Memory B cell (primary cell): ENCODE results near the gene RCOR2.
"Not testable (repeated sequence)": the region's sequence is repeated elsewhere in the genome, so short reads cannot be mapped to it uniquely, and the experiment has no call there.

Experiments
- ATAC-seq: fragments of 150-1000 bp; cut with Tn5 transposase; 2 replicates; pipeline ENCODE4 v1.10.0; 2021; ENCODE audit warnings: low read depth, mild to moderate bottlenecking, moderate library complexity
- DNase-seq, 2 donors: peaks; one replicate each; pipeline ENCODE4 v3.0.0; 2022; ENCODE audit warnings: low spot score in 2 of 2
- H3K27ac Mint-ChIP-seq: one replicate; pipeline ENCODE4 v1.8.0; 2022; ENCODE audit warnings: mild to moderate bottlenecking, moderate library complexity, mixed read lengths
- H3K27me3 Mint-ChIP-seq: one replicate; pipeline ENCODE4 v1.8.0; 2022; ENCODE audit warnings: mixed read lengths
- H3K36me3 Mint-ChIP-seq: one replicate; pipeline ENCODE4 v1.8.0; 2022; ENCODE audit warnings: mild to moderate bottlenecking, mixed read lengths
- H3K4me1 Mint-ChIP-seq: one replicate; pipeline ENCODE4 v1.8.0; 2022; ENCODE audit warnings: mixed read lengths
- H3K4me3 Mint-ChIP-seq: one replicate; pipeline ENCODE4 v1.8.0; 2022; ENCODE audit warnings: mild to moderate bottlenecking, moderate library complexity, mixed read lengths
- H3K9me3 Mint-ChIP-seq: one replicate; pipeline ENCODE4 v1.8.0; 2022; ENCODE audit warnings: mixed read lengths

Gene RCOR2

GRCh38 chr11:63871962-63872799 lies 44.8 kb downstream of the RCOR2 start:
- Mint-ChIP-seq H3K9me3 (no peaks in the 10 kb centered on the region), H3K36me3 (peaks cover 9% of the 10 kb centered on the region), H3K4me1 (peaks cover 44% of the 10 kb centered on the region), H3K27ac (no peak overlapping the region), H3K27me3 (no peaks in the 10 kb centered on the region), H3K4me3 (no peak overlapping the region)
- no peak for DNase-seq
- peak; percentile 86 for ATAC-seq

- Mint-ChIP-seq H3K36me3 (peaks cover 10% of the 10 kb centered on the region), H3K27me3 (no peaks in the 10 kb centered on the region), H3K27ac (peak overlapping the region; percentile 58), H3K4me3 (peak overlapping the region; percentile 45), H3K4me1 (peaks cover 55% of the 10 kb centered on the region), H3K9me3 (no peaks in the 10 kb centered on the region)
- no peak for ATAC-seq
- DNase-seq: no peak
These were observed 46.4 kb downstream of the RCOR2 start for GRCh38 chr11:63870351-63871140.

- H3K27ac Mint-ChIP-seq: peak overlapping the region; percentile 58
- H3K4me3 Mint-ChIP-seq: peak overlapping the region; percentile 8
- ATAC-seq (no peak), DNase-seq (no peak)
- H3K36me3 Mint-ChIP-seq: peaks cover 10% of the 10 kb centered on the region
- H3K27me3 Mint-ChIP-seq: no peaks in the 10 kb centered on the region
- peaks cover 57% of the 10 kb centered on the region for H3K4me1 Mint-ChIP-seq
- no peaks in the 10 kb centered on the region for H3K9me3 Mint-ChIP-seq
These were observed 47.3 kb downstream of the RCOR2 start for GRCh38 chr11:63869683-63870082.

GRCh38 chr11:63869171-63869591 lies 47.8 kb downstream of the RCOR2 start:
- no peak for DNase-seq
- no peaks in the 10 kb centered on the region for H3K27me3 Mint-ChIP-seq
- H3K36me3 Mint-ChIP-seq: peaks cover 10% of the 10 kb centered on the region
- ATAC-seq: no peak
- no peak overlapping the region for H3K4me3 Mint-ChIP-seq
- H3K27ac Mint-ChIP-seq: peak overlapping the region; percentile 58
- H3K9me3 Mint-ChIP-seq: no peaks in the 10 kb centered on the region
- peaks cover 52% of the 10 kb centered on the region for H3K4me1 Mint-ChIP-seq

GRCh38 chr11:63868399-63869064 lies 48.4 kb downstream of the RCOR2 start:
- Mint-ChIP-seq H3K36me3 (peaks cover 10% of the 10 kb centered on the region), H3K27me3 (no peaks in the 10 kb centered on the region), H3K4me1 (peaks cover 48% of the 10 kb centered on the region), H3K9me3 (no peaks in the 10 kb centered on the region), H3K4me3 (no peak overlapping the region), H3K27ac (peak overlapping the region; percentile 9)
- ATAC-seq (no peak), DNase-seq (no peak)

- H3K9me3 Mint-ChIP-seq: no peaks in the 10 kb centered on the region
- H3K4me3 Mint-ChIP-seq: no peak overlapping the region
- peaks cover 16% of the 10 kb centered on the region for H3K36me3 Mint-ChIP-seq
- H3K27me3 Mint-ChIP-seq: no peaks in the 10 kb centered on the region
- no peak for ATAC-seq
- no peak for DNase-seq
- no peak overlapping the region for H3K27ac Mint-ChIP-seq
- peaks cover 55% of the 10 kb centered on the region for H3K4me1 Mint-ChIP-seq
These were observed 49.5 kb downstream of the RCOR2 start for GRCh38 chr11:63867511-63867910.

- DNase-seq (no peak), ATAC-seq (no peak)
- H3K4me1 Mint-ChIP-seq: peaks cover 53% of the 10 kb centered on the region
- no peaks in the 10 kb centered on the region for H3K9me3 Mint-ChIP-seq
- no peak overlapping the region for H3K27ac Mint-ChIP-seq
- no peak overlapping the region for H3K4me3 Mint-ChIP-seq
- H3K27me3 Mint-ChIP-seq: no peaks in the 10 kb centered on the region
- H3K36me3 Mint-ChIP-seq: peaks cover 22% of the 10 kb centered on the region
These were observed 50.8 kb downstream of the RCOR2 start for GRCh38 chr11:63866211-63866610.

- H3K27me3 Mint-ChIP-seq, H3K27ac Mint-ChIP-seq, H3K4me3 Mint-ChIP-seq, ATAC-seq, H3K9me3 Mint-ChIP-seq, DNase-seq: not testable (repeated sequence)
- H3K4me1 Mint-ChIP-seq: peaks cover 33% of the 10 kb centered on the region
- peaks cover 22% of the 10 kb centered on the region for H3K36me3 Mint-ChIP-seq
These were observed 53.3 kb downstream of the RCOR2 start for GRCh38 chr11:63863620-63864019.

- Mint-ChIP-seq H3K9me3 (no peaks in the 10 kb centered on the region), H3K27me3 (no peaks in the 10 kb centered on the region), H3K27ac (peak overlapping the region; percentile 7), H3K4me3 (no peak overlapping the region), H3K36me3 (peaks cover 20% of the 10 kb centered on the region), H3K4me1 (peaks cover 28% of the 10 kb centered on the region)
- ATAC-seq (no peak), DNase-seq (no peak)
These were observed 54.0 kb downstream of the RCOR2 start for GRCh38 chr11:63862923-63863322.
